ENCODE data around the gene RIMBP2.

DNA sequence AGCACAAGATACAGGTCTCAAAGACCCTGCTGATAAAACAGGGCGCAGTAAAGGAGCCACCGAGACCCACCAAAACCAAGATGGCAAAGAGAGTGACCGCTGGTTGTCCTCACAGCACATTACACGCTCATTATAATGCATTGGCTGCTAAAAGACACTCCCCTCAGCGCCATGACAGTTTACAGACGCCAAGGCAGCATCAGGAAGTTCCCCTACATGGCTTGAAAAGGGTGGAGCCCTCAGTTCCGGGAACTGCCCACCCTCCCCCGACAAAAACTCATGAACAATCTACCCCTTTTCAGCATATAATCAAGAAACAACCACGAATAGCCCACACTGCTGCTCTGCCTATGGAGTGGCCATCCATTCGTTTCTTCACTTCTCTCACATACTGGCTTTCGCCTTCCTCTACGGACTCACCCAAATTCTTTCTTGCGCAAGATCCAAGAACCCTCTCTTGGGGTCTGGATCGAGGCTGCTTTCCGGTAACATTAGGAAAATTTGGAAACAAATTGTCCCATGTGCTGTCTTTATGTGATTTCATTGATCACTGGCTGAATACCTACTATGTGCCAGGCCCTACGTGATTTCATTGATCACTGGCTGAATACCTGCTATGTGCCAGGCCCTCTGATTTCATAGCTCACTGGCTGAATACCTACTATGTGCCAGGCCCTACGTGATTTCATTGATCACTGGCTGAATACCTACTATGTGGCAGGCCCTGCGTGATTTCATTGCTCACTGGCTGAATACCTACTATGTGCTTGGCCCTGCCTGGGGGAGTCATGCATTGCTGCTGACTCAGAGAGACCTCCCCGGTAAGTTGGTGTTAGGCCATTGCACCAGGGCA lies 252.1 kb downstream of the RIMBP2 start:
- no peak for TF ChIP-seq CTCF (IDR thresholded peaks at IDR 0.05; ENCODE audit: low read length)
- no peak for TF ChIP-seq EZH2 (IDR thresholded peaks at IDR 0.05; ENCODE audit: borderline replicate concordance, low read length)
